Activated T-cell treated with anti-CD3 and anti-CD28 coated beads, Interleukin-2, amount 50 U/mL, for 24 hours (primary cell): ENCODE results near the gene MTMR6.

ENCODE experiments used
- DNase-seq: peaks from one replicate; pipeline ENCODE4 v3.0.0-alpha.2; 2020
- H3K27ac Mint-ChIP-seq: 2 replicates; pipeline ENCODE4 v1.8.0; 2020; ENCODE audit warnings: mild to moderate bottlenecking, mixed read lengths
- H3K27me3 Mint-ChIP-seq: 2 replicates; pipeline ENCODE4 v1.8.0; 2020; ENCODE audit warnings: mixed read lengths
- H3K36me3 Mint-ChIP-seq: 2 replicates; pipeline ENCODE4 v1.8.0; 2020; ENCODE audit warnings: low read depth, mixed read lengths
- H3K4me1 Mint-ChIP-seq: 2 replicates; pipeline ENCODE4 v1.8.0; 2020; ENCODE audit warnings: low read depth, mixed read lengths
- H3K4me3 Mint-ChIP-seq: 2 replicates; pipeline ENCODE4 v1.8.0; 2020; ENCODE audit warnings: mild to moderate bottlenecking, moderate library complexity, mixed read lengths
- H3K9me3 Mint-ChIP-seq: 2 replicates; pipeline ENCODE4 v1.8.0; 2020; ENCODE audit warnings: mixed read lengths

Gene MTMR6

DNA sequence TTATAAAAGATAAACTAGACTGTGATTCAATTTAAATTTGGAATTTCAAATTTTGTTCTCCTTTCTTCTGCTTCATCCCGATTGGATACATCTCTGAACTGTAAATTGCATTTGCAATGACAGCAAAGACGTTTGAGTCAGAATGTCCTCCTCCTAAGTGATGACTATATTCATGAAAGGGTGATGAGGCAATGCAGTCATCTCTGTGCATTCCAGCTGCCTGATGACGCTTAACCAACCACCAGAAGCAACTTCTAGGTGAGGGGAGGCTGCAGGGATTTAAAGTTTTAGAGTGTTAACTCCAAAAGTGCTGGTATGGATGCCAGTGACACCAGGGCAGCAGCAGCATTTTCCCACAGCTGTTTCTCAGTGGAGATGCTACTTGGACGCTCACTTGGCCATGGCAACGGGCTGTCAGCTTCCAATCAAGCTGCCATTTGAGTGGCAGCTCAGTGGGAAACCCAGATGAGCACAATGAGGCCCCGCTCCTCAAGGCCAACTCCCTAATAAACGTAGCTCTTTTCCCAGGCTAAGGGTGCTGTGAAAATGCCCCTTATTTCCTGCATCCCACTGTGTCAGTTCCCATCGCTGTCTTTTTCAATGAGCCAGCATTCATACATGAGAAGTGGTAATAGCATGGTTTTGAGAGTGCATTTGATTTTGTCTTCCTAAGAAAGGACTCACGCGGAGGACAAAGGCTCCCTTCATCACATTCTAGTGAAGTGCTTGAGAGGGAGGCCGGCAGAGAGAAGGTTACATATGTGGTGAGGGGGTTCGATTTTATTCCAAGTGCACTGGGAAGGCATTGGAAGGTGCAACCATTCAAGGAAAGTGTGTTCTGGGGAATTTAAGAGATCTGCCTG, 70.0 kb downstream of the MTMR6 start:
- no peaks in the 10 kb centered on the region for H3K9me3 Mint-ChIP-seq
- no peak overlapping the region for H3K27ac Mint-ChIP-seq
- peaks cover 9% of the 10 kb centered on the region for H3K27me3 Mint-ChIP-seq
- no peaks in the 10 kb centered on the region for H3K36me3 Mint-ChIP-seq
- H3K4me3 Mint-ChIP-seq = no peak overlapping the region
- H3K4me1 Mint-ChIP-seq = no peaks in the 10 kb centered on the region
- DNase-seq = no peak

DNA sequence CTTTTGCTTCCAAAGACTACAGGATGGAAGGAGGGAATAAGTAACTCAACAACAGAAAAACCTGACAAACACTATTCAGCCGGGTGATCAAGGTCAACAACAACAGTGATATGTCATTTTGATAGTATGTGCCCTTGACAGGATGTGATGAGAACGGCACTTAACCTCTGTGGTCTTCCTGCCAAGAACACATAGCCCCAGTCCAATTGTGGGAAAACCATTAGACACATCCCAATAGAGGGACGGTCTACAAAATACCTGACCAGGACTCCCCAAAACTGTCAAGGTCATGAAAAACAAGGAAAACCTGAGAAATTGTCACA, 72.1 kb downstream of the MTMR6 start:
- Mint-ChIP-seq H3K4me1 (no peaks in the 10 kb centered on the region), H3K27ac (no peak overlapping the region), H3K9me3 (no peaks in the 10 kb centered on the region), H3K27me3 (peaks cover 9% of the 10 kb centered on the region), H3K36me3 (no peaks in the 10 kb centered on the region), H3K4me3 (no peak overlapping the region)
- DNase-seq = no peak

DNA sequence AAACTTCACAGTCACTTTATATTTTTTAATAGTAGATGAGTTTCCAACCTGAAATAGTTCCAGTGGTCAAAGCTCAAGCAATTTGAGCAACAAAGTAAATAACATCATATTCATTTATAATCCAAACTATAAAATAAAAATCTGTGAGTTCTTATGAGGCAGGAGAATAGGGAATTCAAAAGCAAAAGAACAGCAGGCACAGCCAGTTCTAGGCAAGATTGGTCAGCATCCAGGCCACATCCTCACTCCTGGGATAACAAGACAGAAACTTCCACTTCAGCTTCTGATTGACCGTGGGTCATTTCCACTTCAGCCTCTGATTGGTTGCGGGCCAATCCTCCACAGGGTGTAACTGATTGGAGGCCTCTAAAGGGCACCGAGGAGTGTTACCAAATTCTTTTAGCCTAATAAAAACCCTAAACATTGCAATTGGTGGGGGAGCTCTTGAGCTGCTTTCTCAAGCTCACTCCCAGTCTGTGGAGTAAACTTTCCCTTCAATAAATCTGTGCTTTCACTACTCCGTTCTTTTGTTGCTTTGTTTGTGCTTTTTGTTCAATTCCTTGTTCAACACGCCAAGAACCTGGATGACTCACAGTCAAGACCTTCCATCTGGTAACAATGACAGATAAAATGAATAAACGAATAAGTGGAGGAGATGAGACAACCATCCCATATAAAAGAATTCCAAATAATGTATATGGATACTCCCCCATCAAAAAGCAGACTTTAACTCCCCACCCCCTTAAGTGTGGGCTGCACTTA, 72.6 kb downstream of the MTMR6 start:
- no peak overlapping the region for H3K4me3 Mint-ChIP-seq
- no peak overlapping the region for H3K27ac Mint-ChIP-seq
- no peaks in the 10 kb centered on the region for H3K36me3 Mint-ChIP-seq
- peaks cover 9% of the 10 kb centered on the region for H3K27me3 Mint-ChIP-seq
- no peaks in the 10 kb centered on the region for H3K9me3 Mint-ChIP-seq
- no peak for DNase-seq
- H3K4me1 Mint-ChIP-seq = no peaks in the 10 kb centered on the region

DNA sequence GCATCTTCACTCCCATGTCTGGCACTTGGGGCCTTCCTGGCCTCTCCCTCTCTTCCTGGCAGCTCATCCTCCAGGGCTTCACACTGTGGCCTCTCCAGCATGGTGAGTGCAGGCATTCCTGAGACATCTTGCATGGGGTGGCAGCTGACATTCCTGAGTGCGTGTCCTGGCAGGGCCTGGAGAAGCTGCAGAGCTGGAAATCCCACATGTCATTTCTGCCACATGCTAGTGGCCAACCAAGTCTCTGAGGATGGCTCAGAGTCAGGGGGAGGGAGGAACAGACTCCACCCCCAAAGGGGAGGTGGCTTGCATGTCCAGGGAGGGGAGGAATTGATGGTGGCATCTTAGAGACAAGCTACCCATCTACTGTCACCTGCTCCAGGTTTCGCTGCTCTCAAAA, 73.6 kb downstream of the MTMR6 start:
- Mint-ChIP-seq H3K27me3 (peaks cover 9% of the 10 kb centered on the region), H3K27ac (no peak overlapping the region), H3K4me3 (no peak overlapping the region), H3K9me3 (no peaks in the 10 kb centered on the region), H3K36me3 (no peaks in the 10 kb centered on the region), H3K4me1 (no peaks in the 10 kb centered on the region)
- DNase-seq = no peak

DNA sequence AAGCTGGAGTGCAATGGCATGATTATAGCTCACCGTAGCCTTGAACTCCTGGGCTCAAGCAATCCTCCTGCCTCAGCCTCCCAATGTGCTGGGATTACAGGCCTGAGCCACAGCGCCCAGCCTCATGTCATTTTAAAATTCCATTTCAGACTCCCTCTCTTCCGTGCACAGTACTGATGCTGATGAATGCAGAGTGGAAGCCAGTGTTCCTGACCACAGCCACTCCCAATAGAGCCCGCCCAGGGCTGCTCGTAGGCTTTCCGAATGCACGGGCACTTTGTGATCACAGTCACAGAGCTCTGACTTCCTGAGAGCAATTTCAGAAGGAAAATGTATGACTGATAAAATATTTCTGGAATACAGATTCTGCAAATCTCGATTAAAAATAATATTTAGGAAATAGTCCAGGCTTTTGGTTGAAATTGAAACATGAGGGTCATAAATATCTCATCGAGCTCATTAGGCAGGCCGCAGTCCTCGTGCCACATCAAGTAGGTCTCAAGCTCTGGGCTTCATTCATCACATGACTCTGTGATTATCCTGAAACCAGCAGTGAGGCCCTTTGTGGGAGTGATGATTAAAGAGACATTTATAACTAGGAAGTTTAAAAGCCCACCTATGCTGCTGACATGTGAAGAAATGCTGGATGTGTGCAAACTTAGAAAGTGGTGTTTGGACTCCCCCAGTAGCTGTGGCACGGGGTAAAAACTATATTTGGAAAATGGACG, 76.3 kb downstream of the MTMR6 start:
- Mint-ChIP-seq H3K4me3 (no peak overlapping the region), H3K4me1 (no peaks in the 10 kb centered on the region), H3K27me3 (peaks cover 7% of the 10 kb centered on the region), H3K27ac (no peak overlapping the region), H3K9me3 (no peaks in the 10 kb centered on the region), H3K36me3 (no peaks in the 10 kb centered on the region)
- DNase-seq = no peak

DNA sequence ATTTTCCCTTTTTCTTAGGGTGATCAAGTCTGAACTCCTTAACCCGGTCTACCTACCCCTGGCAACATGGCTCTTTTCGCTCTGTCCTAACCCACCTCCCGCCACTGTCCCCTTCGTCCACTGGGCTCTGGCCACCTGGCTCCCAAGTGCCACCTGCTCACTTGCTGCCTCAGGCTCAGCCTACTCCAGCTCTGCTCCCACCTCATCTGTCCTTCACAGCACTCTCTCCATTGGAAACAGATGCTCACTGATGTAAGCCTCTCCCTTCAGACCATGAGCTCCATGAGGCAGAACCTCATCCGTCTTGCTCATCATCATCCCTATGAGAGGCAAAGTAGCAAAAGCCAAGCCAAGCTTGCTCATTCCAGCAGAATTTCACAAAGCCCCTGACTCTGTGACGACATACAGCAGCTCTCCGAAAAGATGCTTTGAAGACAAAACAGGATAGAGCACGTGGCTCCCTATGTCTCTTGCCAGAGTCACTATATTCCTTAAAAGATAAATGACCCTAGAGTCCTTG, 79.9 kb downstream of the MTMR6 start:
- H3K27ac Mint-ChIP-seq = no peak overlapping the region
- no peaks in the 10 kb centered on the region for H3K36me3 Mint-ChIP-seq
- no peaks in the 10 kb centered on the region for H3K9me3 Mint-ChIP-seq
- no peak for DNase-seq
- H3K4me3 Mint-ChIP-seq = no peak overlapping the region
- no peaks in the 10 kb centered on the region for H3K4me1 Mint-ChIP-seq
- H3K27me3 Mint-ChIP-seq = no peaks in the 10 kb centered on the region

DNA sequence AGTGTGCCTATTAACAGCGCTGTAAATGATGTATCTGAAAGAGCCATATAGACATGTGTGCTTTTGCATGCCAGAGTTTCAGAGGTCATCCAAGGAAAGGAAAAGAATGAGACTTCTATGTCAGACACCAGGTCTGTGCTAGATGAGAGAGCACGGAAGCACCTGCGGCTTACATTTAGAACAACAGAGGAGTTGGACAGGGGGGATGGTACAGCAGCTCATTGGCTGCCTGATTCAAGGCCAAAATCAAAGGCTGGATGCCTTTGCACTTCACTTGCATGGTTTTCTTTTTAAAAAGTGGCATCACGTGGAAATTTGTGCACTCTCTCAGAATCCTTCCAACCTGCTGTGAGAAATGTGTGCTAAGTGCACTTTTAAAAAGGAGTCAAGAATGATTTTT, 82.4 kb downstream of the MTMR6 start:
- no peak for DNase-seq
- H3K27me3 Mint-ChIP-seq = peaks cover 3% of the 10 kb centered on the region
- H3K4me3 Mint-ChIP-seq = no peak overlapping the region
- no peaks in the 10 kb centered on the region for H3K36me3 Mint-ChIP-seq
- no peak overlapping the region for H3K27ac Mint-ChIP-seq
- H3K4me1 Mint-ChIP-seq = no peaks in the 10 kb centered on the region
- no peaks in the 10 kb centered on the region for H3K9me3 Mint-ChIP-seq

DNA sequence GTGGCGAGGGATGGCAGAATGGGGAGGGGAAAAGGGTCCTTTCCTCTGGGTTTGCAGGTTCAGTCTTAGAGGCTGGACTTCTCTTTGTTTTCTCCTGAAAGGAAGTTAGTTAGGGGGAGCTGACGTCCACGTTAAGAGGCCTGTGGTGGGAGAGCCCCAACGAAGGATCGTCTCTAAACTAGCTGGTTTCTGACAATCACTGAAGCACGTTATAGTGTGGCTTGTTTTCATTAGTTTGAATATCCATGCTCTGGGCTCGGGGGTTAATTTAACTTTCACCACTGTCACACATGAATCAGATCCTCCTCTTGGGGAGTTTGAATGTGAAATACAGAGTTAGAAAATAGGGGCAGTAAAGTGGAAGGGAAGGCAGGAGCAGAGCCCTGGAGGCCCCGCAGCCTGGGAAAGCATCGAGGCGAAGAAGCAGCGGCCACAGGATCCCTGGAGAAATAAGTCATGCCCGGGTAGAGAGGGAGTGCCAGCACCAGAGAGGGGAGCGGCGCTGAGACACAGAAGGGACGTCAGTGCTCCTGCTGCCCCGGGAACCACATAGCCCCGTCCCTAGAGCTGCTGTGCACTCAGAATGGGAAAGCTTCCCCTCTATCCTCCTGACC, 84.1 kb downstream of the MTMR6 start:
- no peaks in the 10 kb centered on the region for H3K36me3 Mint-ChIP-seq
- H3K4me1 Mint-ChIP-seq = no peaks in the 10 kb centered on the region
- H3K4me3 Mint-ChIP-seq = no peak overlapping the region
- H3K27ac Mint-ChIP-seq = no peak overlapping the region
- no peak for DNase-seq
- peaks cover 3% of the 10 kb centered on the region for H3K27me3 Mint-ChIP-seq
- H3K9me3 Mint-ChIP-seq = no peaks in the 10 kb centered on the region

DNA sequence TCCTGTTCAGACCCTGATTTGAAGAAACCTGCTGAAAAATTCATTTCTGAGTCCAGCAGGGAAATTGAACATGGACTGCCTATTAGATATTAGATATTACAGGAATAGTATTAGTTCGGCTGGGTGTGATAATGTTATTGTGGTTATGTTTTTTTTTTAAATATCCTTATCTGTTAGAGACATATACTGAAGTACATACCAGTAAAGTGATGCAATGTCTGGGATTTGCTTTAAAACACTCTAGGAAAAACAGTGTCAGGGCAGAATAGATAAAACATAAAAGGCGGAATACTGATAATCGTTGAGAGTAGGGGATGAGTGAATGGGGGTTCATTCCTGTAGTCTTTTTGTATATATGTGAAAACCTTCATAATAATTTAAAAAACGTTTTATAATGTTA, 86.5 kb downstream of the MTMR6 start:
- H3K36me3 Mint-ChIP-seq = no peaks in the 10 kb centered on the region
- no peaks in the 10 kb centered on the region for H3K4me1 Mint-ChIP-seq
- H3K9me3 Mint-ChIP-seq = no peaks in the 10 kb centered on the region
- H3K4me3 Mint-ChIP-seq = no peak overlapping the region
- no peak for DNase-seq
- peaks cover 5% of the 10 kb centered on the region for H3K27me3 Mint-ChIP-seq
- H3K27ac Mint-ChIP-seq = no peak overlapping the region

DNA sequence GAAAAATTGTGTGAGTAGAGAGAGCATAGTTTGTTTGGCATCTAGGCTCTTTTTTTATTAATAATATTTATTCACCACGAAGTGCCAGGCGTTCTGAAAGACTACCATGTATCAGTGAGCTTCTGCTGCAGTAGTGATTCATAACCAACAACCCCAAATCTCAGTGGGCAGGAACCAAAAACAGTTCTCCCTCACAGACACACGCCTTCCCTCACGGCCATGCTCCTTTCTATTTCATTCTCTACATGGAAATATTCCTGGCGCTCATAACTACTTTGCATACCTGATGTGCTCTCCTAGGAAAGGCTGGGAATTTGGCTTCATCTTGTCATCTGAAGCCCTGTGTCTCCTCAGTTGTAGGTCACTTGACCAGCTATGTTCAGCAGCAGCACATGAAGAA, 88.6 kb downstream of the MTMR6 start:
- Mint-ChIP-seq H3K9me3 (no peaks in the 10 kb centered on the region), H3K27me3 (peaks cover 10% of the 10 kb centered on the region), H3K4me1 (no peaks in the 10 kb centered on the region), H3K4me3 (no peak overlapping the region), H3K36me3 (no peaks in the 10 kb centered on the region), H3K27ac (no peak overlapping the region)
- no peak for DNase-seq

DNA sequence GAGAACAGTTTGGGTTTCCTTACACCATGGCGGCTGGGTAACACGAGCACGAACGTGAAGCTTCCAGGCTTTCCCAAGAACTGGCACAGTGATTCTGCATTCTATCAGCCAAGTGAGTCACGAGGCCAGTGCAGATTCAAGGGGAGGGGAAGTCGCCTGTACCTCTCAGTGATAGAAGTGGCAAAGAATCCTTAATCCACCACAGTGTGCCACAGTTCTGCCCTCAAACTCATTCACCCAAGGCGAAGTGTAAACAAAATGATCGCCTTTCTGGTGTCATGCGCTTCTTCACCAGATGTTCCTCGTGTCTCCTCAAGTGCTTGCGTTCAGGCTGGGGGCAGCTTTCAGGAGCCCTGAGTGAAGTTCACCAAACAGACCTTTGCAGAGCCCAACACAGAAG, 90.3 kb downstream of the MTMR6 start:
- no peak for DNase-seq
- Mint-ChIP-seq H3K36me3 (no peaks in the 10 kb centered on the region), H3K4me1 (no peaks in the 10 kb centered on the region), H3K9me3 (no peaks in the 10 kb centered on the region), H3K27ac (no peak overlapping the region), H3K27me3 (peaks cover 22% of the 10 kb centered on the region), H3K4me3 (no peak overlapping the region)
